ENCODE data around the gene THOC5.
A peak's percentile ranks its signal among the peaks of the same experiment; 100 is the strongest.

Gene THOC5

GRCh38 chr22:29476116-29476515, 77.4 kb downstream of the THOC5 start:
- no peak for DNase-seq (ENCODE audit: low read depth in 3 of 3)

DNA sequence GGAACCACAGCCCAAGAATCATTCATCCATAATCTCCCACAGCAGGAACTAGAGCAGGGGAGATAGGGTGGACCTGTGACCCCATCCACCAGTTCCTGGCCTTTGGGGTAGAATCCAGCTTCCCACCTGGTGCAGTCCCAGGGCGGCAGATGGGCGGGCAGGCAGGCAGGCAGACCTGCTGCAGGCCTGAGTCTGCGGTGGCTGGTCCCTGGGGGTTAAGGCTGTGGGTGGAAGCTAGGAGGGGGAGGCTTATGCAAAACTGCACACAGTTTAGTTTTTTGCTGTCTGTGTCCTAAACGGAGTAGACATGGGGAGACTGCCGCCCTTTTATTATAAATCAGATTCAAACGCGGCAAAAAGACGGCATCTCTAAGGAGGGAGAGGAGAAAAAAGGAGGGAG, 78.0 kb downstream of the THOC5 start:
- DNase-seq (ENCODE audit: low read depth in 3 of 3): no peak

DNA sequence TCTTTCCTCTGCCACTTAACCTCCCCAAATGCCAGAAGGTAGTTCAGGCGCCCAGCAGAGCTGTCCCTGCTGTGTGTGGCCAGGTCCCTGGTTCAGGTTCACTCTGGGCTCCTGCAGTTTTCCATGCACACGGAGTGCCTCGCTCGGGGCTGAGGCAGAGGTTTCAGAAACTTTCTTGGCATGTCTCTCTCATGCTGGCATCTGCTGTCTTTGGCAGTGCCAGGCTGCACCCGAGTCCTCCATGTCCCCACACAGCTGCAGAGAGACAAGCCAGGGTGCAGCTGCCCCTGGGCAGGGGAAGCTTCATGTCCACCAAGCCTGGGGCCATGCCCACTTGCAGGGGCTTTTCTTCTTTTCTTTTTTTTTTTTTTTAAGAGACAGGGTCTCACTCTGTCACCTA, 80.6 kb downstream of the THOC5 start:
- DNase-seq (ENCODE audit: low read depth in 3 of 3): no peak

GRCh38 chr22:29470159-29470855, 83.2 kb downstream of the THOC5 start:
- DNase-seq (ENCODE audit: low read depth in 3 of 3): peak; percentile 44 to 79 (median 76)

DNA sequence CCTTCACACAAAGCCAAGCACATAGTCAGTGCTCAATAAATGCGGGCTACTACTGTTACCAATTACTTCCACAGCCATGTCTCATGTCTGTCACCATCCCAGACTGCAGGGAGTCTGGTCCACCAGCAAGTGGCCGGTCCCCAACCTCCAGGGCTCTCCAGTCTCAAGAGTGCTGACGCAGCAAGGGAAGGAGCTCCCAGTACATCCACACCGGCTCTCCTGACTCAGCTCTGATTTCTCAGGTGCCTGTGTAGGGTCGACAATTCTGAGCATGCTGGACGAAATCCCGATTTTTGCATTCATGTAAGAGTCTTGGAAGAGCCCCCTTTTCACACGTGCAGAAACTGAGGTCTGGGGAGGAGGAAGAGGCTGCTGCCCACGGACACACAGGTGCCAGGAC, 83.8 kb downstream of the THOC5 start:
- no peak for DNase-seq (ENCODE audit: low read depth in 3 of 3)

GRCh38 chr22:29464581-29464980, 89.0 kb downstream of the THOC5 start:
- no peak for DNase-seq (ENCODE audit: low read depth in 3 of 3)

GRCh38 chr22:29463629-29464028, 89.9 kb downstream of the THOC5 start:
- DNase-seq (ENCODE audit: low read depth in 3 of 3): no peak

GRCh38 chr22:29461263-29461662, 92.3 kb downstream of the THOC5 start:
- DNase-seq (ENCODE audit: low read depth in 3 of 3): no peak

DNA sequence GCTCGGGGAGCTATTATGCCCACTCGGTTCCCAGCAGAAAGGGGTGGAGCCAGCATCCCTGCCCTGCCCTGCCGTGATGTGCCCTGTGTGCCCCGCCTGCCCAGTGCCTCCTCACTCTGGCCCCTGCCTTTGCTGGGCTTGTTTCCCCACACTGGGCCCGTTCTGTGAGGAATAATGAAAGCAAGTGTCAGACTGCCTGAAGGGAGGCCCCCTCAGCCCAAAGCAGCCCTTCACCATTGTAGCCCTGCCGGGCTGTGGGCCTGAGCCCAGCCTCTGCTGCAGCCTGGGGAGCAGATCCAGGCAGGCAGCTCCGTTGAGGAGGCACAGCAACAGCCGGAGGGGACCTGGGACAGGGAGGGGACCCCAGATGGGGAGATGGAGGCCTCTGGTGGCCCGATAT, 93.8 kb downstream of the THOC5 start:
- DNase-seq (ENCODE audit: low read depth in 3 of 3): no peak

DNA sequence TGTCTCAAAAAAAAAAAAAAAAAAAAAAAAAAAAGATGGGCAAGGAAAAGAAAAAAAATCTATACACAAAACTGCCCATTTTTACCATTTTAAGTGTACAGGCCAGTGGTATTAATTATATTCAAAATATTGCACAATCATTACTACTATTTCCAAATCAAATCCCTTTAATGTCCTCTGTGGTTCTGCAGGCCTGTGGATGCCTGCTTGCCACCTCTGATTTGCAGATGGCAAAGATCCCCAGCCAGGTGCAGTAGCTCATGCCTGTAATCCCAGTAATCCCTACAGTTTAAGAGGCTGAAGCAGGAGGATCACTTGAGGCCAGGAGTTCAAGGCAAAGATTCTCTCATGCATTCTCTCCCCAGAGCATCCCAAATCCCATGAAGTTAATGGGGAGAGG, 95.0 kb downstream of the THOC5 start:
- DNase-seq (ENCODE audit: low read depth in 3 of 3): no peak

GRCh38 chr22:29457730-29458129, 95.8 kb downstream of the THOC5 start:
- no peak for DNase-seq (ENCODE audit: low read depth in 3 of 3)

DNA sequence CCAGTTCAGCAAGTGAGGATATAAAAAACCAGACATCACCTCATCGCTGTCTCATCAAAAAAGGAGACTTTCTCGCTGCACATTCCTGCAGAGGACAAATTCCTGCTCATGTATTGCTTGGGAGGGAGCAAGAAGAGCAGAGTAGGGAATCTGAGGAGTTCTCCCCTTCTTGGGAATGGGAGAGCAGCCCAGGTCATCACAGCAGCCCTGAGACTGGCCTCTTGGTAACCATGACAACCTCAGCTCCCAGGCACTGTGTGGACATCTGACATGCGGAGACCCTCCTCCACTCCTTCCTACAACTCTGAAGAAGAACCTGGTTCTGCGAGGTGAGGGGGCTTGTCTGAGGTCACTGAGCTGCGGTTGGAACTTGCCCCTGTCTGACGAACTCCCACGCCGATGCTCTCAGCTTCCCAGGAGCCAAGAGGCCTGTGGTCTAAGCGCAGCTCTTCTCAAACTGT, 97.3 kb downstream of the THOC5 start:
- no peak for DNase-seq (ENCODE audit: low read depth in 3 of 3)
